DOHH2 (cell line): ENCODE data around the gene TRIM16.
"Not testable (repeated sequence)": the region's sequence is repeated elsewhere in the genome, so short reads cannot be mapped to it uniquely, and the experiment has no call there.

ENCODE experiments used
- EZH2phosphoT487 ChIP-seq: fragments of 200-600 bp; sonication (generic); IDR thresholded peaks from 2 replicates; pipeline ENCODE4 v1.6.1; 2017; ENCODE audit warnings: borderline replicate concordance, mild to moderate bottlenecking, antibody characterized with exemption, low read length, moderate library complexity, mixed read lengths
- TF ChIP-seq, protein P1 (sequence below): fragments of 200-600 bp; sonication (generic); IDR thresholded peaks from one replicate; pipeline ENCODE4 v1.5.1; 2014; ENCODE audit warnings: antibody characterized with exemption, mild to moderate bottlenecking, low read depth, low read length; ENCODE audit not compliant: poor library complexity, severe bottlenecking

DNA sequence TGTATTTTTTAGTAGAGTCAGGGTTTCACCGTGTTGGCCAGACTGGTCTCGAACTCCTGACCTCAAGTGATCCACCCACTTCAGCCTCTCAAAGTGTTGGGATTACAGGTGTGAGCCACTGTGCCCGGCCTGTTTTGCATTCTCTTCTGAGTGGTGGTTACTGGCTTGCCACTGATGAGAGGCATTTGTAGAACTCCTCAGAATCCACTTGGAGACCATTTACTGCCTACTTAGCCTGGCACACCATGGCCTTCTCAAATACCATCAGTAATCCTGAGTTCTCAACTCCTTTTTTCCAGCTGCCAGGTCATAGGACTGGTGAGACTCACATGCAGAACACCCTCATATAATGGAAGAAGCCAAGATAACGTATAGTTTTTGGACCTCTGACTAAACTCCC lies 42.1 kb downstream of the TRIM16 start:
- TF ChIP-seq, protein P1, sequence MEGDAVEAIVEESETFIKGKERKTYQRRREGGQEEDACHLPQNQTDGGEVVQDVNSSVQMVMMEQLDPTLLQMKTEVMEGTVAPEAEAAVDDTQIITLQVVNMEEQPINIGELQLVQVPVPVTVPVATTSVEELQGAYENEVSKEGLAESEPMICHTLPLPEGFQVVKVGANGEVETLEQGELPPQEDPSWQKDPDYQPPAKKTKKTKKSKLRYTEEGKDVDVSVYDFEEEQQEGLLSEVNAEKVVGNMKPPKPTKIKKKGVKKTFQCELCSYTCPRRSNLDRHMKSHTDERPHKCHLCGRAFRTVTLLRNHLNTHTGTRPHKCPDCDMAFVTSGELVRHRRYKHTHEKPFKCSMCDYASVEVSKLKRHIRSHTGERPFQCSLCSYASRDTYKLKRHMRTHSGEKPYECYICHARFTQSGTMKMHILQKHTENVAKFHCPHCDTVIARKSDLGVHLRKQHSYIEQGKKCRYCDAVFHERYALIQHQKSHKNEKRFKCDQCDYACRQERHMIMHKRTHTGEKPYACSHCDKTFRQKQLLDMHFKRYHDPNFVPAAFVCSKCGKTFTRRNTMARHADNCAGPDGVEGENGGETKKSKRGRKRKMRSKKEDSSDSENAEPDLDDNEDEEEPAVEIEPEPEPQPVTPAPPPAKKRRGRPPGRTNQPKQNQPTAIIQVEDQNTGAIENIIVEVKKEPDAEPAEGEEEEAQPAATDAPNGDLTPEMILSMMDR = not testable (repeated sequence)
- not testable (repeated sequence) for TF ChIP-seq EZH2phosphoT487
